Right lobe of liver (tissue), 4 donors: ENCODE data around the gene IL27RA.

Source experiments
- POLR2A ChIP-seq: fragments of 450-650 bp; IDR thresholded peaks from one replicate; pipeline ENCODE4 v1.6.1; 2017; ENCODE audit warnings: antibody characterized with exemption, mild to moderate bottlenecking
- TF ChIP-seq, protein P1 (sequence below), 4 donors: fragments of 200-600 bp in 3 of 4; fragments of 450-650 bp in 1 of 4; IDR thresholded peaks; one replicate each; pipeline versions ENCODE4 v1.5.1 to v1.8.0; 2016 to 2022; ENCODE audit warnings: antibody characterized with exemption in 4 of 4, mild to moderate bottlenecking in 2 of 4
- donor health status: DM: no; HTN: no; CAD: no.
- donor health status: DM: no; HTN: no; CAD: no.
- donor health status: DM: no; HTN: yes; CAD: no.

DNA sequence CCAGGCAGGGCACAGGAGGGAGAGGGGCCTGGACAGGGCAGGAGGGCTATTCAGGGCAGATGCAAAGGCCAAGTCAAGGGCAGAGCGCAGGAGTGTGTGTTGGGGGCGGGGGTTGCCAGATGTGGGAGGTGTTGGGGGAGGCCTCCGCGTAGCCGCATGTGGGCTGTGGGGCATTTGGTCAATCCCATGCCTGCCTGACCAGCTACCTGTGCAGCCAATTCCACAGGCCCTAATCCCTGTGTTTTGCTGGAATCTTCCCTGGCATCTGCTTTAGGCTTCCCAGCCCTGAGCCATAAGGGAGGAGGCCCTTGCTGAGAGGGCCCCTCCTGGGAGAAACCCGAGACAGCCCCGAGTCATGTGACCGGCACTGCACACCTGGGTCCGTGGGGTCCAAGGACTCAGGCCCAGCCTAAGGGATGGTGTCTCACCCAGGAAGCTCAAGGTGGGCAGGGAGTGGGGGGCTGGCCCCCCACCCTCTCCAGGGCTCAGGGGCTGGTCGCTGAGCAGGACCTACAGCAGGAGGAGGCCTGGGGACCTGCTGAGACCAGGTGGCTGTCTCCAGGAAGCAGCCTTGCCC is 45.7 kb upstream of the IL27RA start:
- TF ChIP-seq, protein P1, sequence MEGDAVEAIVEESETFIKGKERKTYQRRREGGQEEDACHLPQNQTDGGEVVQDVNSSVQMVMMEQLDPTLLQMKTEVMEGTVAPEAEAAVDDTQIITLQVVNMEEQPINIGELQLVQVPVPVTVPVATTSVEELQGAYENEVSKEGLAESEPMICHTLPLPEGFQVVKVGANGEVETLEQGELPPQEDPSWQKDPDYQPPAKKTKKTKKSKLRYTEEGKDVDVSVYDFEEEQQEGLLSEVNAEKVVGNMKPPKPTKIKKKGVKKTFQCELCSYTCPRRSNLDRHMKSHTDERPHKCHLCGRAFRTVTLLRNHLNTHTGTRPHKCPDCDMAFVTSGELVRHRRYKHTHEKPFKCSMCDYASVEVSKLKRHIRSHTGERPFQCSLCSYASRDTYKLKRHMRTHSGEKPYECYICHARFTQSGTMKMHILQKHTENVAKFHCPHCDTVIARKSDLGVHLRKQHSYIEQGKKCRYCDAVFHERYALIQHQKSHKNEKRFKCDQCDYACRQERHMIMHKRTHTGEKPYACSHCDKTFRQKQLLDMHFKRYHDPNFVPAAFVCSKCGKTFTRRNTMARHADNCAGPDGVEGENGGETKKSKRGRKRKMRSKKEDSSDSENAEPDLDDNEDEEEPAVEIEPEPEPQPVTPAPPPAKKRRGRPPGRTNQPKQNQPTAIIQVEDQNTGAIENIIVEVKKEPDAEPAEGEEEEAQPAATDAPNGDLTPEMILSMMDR (IDR thresholded peaks at IDR 0.05), result no peak
- no peak for TF ChIP-seq POLR2A
